Fibroblast of peridontal ligament (primary cell): Measurements from ENCODE around the gene IL36RN.

Experiments
- DNase-seq: peaks from one replicate; pipeline ENCODE4 v3.0.0-alpha.2; 2010; ENCODE audit errors: extremely low read depth

Gene IL36RN

DNA sequence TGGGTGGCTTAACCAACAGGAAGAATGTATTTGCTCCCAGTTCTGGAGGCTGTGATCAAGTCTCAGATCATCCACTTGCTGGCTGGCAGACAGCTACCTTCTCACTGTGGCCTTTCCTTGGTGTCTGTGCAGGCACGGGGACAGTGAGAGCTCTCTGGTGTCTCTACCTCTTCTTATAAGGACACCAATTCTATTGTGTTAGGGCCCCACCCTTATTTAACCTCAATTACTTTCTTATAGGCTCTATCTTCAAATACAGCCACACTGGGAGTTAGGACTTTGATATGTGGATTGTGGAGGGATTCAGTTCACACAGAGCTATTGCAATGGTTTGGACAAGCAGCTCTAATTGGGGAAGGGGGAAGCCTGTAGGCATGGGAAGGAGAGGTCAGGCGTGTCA lies 43.1 kb downstream of the IL36RN start:
- DNase-seq: no peak

GRCh38 chr2:113103277-113103676 lies 44.3 kb downstream of the IL36RN start:
- no peak for DNase-seq

- no peak for DNase-seq
Measured at GRCh38 chr2:113104054-113104611, 45.1 kb downstream of the IL36RN start.

DNA sequence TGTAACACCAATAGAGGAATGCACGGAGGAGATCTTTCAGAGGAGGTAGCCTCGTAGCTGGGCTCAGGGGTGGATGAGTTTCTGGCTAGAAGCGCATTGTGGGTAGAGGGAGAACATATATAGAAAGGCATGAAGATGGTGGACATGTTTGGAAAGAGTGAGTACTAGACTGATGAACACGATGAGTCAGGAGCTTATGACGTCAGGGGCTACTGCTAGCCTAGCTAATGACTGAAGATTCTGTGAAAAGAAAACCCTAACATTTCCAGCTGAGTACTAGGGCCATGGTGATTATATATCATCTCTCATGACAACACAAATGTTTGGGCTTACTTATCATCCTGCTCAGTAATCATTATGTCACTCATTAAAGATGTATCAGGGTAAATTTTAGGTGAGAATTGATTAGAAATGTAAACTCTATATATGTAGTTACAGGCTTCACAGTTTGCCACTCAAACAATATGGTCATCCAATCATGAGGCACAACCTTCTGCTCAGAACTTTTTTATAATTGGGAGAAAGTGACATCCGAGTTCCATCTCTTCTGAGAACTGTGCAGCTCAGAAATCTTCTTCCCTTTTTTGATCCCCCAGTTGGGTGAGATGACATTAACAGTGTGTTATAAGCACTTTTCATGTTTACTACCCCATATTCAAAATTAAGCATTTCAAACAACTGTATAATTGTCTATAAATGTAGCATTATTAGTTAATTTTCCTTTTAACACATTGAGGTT lies 46.2 kb downstream of the IL36RN start:
- DNase-seq: peak; percentile 23

- DNase-seq: no peak
Measured at GRCh38 chr2:113111121-113111520, 52.1 kb downstream of the IL36RN start.

GRCh38 chr2:113111823-113112287 lies 52.9 kb downstream of the IL36RN start:
- no peak for DNase-seq

- no peak for DNase-seq
Measured at GRCh38 chr2:113112441-113112840, 53.4 kb downstream of the IL36RN start.

- DNase-seq: no peak
Measured at GRCh38 chr2:113112871-113113270, 53.9 kb downstream of the IL36RN start.

- no peak for DNase-seq
Measured at GRCh38 chr2:113113807-113114206, 54.8 kb downstream of the IL36RN start.
